Measurements from ENCODE around the gene ODF2. TPM values are rescaled to one million over a fixed set of nuclear protein-coding genes. Genes with fewer than 3 reads are reported as not detected.

Gene ODF2
- total RNA-seq, 1 experiment from 2014 or later = 36.8 TPM

DNA sequence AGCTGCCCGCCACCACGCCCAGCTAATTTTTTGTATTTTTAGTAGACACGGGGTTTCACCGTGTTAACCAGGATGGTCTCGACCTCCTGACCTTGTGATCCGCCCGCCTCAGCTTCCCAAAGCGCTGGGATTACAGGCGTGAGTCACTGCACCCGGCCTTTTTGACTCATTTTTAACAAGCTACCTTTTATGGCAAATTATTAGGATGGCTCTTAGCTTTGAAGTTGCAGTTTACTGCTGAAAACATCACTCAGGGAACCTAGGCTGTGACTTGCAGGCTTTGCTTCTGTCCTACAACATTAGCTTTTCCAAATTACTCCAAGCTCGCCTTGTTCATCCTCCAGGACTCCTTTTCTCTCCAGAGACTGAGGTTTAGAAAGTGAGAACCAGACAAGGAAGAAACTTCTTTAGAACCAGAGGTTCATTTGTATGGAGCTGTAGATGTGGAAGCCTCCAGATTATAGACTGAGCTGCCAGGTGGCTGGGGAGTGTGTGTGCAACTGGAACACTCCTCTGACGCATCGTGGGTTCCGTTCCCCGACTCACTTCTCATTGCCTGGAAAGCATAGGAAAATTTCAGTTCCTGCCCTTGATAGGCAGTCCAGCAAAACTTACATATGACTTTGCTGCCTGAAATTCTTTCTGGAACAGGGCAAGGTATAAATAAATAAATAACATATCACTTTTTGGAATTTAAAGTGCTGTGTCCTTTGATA is 72.8 kb downstream of the ODF2 start:
- POLR2A ChIA-PET = interaction anchor here (0.6 to 0.7 kb wide), 2 partner anchors 24 to 48 kb away, joined by 3 to 7 read pairs; partner anchors contain the start of gene SPTAN1
- no peak overlapping the region for H3K27ac ChIP-seq (ENCODE audit: low read length)

DNA sequence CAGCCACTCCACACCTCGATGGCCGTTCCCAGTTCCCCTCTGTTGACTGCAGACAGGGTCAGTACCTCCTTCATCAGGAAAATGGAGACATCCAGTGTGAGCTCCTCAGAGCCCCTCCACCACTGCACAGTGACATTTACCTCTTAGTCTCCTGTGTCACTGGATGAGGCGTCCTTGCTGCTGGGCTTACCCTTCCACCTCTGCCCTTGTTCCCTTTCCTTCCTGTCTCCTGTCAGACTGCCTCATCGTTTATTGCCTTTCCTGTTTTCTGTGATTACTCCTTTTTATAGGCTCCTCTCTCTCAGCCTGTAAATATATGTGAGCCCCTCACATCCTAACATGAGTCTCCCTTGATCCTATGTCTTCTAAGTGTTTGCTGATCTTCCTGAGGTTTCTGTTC is 73.4 kb downstream of the ODF2 start:
- no peak for TF ChIP-seq SIN3A (IDR thresholded peaks at IDR 0.05; ENCODE audit: borderline replicate concordance, insufficient read depth, low read depth, low read length)
- TF ChIP-seq, protein P1, sequence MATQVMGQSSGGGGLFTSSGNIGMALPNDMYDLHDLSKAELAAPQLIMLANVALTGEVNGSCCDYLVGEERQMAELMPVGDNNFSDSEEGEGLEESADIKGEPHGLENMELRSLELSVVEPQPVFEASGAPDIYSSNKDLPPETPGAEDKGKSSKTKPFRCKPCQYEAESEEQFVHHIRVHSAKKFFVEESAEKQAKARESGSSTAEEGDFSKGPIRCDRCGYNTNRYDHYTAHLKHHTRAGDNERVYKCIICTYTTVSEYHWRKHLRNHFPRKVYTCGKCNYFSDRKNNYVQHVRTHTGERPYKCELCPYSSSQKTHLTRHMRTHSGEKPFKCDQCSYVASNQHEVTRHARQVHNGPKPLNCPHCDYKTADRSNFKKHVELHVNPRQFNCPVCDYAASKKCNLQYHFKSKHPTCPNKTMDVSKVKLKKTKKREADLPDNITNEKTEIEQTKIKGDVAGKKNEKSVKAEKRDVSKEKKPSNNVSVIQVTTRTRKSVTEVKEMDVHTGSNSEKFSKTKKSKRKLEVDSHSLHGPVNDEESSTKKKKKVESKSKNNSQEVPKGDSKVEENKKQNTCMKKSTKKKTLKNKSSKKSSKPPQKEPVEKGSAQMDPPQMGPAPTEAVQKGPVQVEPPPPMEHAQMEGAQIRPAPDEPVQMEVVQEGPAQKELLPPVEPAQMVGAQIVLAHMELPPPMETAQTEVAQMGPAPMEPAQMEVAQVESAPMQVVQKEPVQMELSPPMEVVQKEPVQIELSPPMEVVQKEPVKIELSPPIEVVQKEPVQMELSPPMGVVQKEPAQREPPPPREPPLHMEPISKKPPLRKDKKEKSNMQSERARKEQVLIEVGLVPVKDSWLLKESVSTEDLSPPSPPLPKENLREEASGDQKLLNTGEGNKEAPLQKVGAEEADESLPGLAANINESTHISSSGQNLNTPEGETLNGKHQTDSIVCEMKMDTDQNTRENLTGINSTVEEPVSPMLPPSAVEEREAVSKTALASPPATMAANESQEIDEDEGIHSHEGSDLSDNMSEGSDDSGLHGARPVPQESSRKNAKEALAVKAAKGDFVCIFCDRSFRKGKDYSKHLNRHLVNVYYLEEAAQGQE (IDR thresholded peaks at IDR 0.05; ENCODE audit: insufficient read depth in 1 of 2, low read depth in 2 of 2, low read length in 1 of 2) = no peak
- no peak for TF ChIP-seq TCF7L2 (IDR thresholded peaks at IDR 0.05; ENCODE audit: low read depth, low read length)
- TF ChIP-seq, protein P2, sequence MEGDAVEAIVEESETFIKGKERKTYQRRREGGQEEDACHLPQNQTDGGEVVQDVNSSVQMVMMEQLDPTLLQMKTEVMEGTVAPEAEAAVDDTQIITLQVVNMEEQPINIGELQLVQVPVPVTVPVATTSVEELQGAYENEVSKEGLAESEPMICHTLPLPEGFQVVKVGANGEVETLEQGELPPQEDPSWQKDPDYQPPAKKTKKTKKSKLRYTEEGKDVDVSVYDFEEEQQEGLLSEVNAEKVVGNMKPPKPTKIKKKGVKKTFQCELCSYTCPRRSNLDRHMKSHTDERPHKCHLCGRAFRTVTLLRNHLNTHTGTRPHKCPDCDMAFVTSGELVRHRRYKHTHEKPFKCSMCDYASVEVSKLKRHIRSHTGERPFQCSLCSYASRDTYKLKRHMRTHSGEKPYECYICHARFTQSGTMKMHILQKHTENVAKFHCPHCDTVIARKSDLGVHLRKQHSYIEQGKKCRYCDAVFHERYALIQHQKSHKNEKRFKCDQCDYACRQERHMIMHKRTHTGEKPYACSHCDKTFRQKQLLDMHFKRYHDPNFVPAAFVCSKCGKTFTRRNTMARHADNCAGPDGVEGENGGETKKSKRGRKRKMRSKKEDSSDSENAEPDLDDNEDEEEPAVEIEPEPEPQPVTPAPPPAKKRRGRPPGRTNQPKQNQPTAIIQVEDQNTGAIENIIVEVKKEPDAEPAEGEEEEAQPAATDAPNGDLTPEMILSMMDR (IDR thresholded peaks at IDR 0.05) = no peak
- no peak for TF ChIP-seq POLR2AphosphoS5 (IDR thresholded peaks at IDR 0.05; ENCODE audit: low read depth, low read length)
- Histone ChIP-seq H3K36me3 (ENCODE audit: control insufficient read depth, insufficient read depth, low read length) (no peaks in the 10 kb centered on the region), H3K4me3 (ENCODE audit: low read depth in 2 of 2, low read length in 2 of 2) (no peak overlapping the region), H3K27me3 (ENCODE audit: control insufficient read depth, insufficient read depth, low read length) (no peaks in the 10 kb centered on the region), H3K4me1 (ENCODE audit: control insufficient read depth, insufficient read depth, low read length) (no peaks in the 10 kb centered on the region), H3K27ac (ENCODE audit: low read length) (no peak overlapping the region), H3K9me3 (ENCODE audit: control insufficient read depth, insufficient read depth, low read depth, low read length) (no peaks in the 10 kb centered on the region)
- BruUV-seq (replicated peaks) = no TSS peak
- ATAC-seq (no peak), DNase-seq (ENCODE audit: low read depth, low spot score) (no peak)
- in situ Hi-C loops (cut with HindIII; ENCODE audit: low pct_unique_long_range_greater_than_20kb, low sequenced_read_pairs) = no loop called here
- intact Hi-C loops (cut with micrococcal nuclease; ENCODE audit: unreplicated experiment) = no loop called here
- ChIA-PET POLR2A (no interaction called here), CTCF (no interaction called here)

More for the DNA sequence above, 72.8 kb downstream of the ODF2 start:
- Histone ChIP-seq H3K4me1 (ENCODE audit: control insufficient read depth, insufficient read depth, low read length) (no peaks in the 10 kb centered on the region), H3K4me3 (ENCODE audit: low read depth in 2 of 2, low read length in 2 of 2) (no peak overlapping the region), H3K27me3 (ENCODE audit: control insufficient read depth, insufficient read depth, low read length) (no peaks in the 10 kb centered on the region), H3K9me3 (ENCODE audit: control insufficient read depth, insufficient read depth, low read depth, low read length) (no peaks in the 10 kb centered on the region), H3K36me3 (ENCODE audit: control insufficient read depth, insufficient read depth, low read length) (no peaks in the 10 kb centered on the region)
- no peak for TF ChIP-seq POLR2AphosphoS5 (IDR thresholded peaks at IDR 0.05; ENCODE audit: low read depth, low read length)
- TF ChIP-seq, protein P1 (IDR thresholded peaks at IDR 0.05; ENCODE audit: insufficient read depth in 1 of 2, low read depth in 2 of 2, low read length in 1 of 2) = no peak
- no peak for TF ChIP-seq SIN3A (IDR thresholded peaks at IDR 0.05; ENCODE audit: borderline replicate concordance, insufficient read depth, low read depth, low read length)
- no peak for TF ChIP-seq TCF7L2 (IDR thresholded peaks at IDR 0.05; ENCODE audit: low read depth, low read length)
- TF ChIP-seq, protein P2 (IDR thresholded peaks at IDR 0.05) = no peak
- ATAC-seq = no peak
- BruUV-seq (replicated peaks) = no TSS peak
- in situ Hi-C loops (cut with HindIII; ENCODE audit: low pct_unique_long_range_greater_than_20kb, low sequenced_read_pairs) (no loop called here), intact Hi-C loops (cut with micrococcal nuclease; ENCODE audit: unreplicated experiment) (no loop called here)
- CTCF ChIA-PET = no interaction called here
- DNase-seq (ENCODE audit: low read depth, low spot score) = no peak

All from Panc1 (cell line).